CD4-positive, alpha-beta T cell treated with Interleukin-2 at 100 ng/mL for 4 hours (primary cell): ENCODE results near the gene EXOC4.
"Not testable (repeated sequence)": the region's sequence is repeated elsewhere in the genome, so short reads cannot be mapped to it uniquely, and the experiment has no call there.

Experiments used
- DNase-seq: peaks from one replicate; pipeline ENCODE4 v3.0.0-alpha.2; 2020; ENCODE audit warnings: low spot score

EXOC4 gene

DNA sequence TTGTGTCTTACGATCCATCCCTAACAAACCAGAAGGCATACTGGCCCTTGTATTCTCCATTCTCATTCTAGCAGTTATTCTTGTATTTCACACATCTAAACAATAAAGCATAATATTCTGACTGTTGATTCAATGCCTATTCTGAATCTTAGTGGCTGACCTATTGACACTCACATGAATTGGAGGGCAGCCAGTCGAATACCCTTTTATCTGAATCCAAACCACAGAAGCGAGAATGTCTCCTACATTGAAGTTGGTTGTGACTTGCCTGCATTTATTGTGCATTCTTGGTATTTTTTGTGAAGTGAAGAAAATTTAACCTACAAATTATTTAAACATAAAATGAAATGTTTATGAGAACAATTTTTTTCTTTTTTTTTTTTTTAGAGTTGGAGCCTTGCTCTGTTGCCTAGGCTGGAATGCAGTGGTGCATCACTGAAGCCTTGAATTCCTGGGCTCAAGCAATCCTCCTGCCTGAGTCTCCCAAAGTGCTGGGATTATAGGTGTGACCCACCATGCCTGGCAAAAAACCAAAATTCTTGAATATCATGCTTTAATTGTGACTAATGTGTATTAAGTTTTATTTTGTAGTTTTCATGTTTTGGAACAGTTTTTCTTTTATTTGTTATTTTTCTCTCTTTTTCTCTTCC lies 22.7 kb downstream of the EXOC4 start:
- DNase-seq, result no peak

DNA sequence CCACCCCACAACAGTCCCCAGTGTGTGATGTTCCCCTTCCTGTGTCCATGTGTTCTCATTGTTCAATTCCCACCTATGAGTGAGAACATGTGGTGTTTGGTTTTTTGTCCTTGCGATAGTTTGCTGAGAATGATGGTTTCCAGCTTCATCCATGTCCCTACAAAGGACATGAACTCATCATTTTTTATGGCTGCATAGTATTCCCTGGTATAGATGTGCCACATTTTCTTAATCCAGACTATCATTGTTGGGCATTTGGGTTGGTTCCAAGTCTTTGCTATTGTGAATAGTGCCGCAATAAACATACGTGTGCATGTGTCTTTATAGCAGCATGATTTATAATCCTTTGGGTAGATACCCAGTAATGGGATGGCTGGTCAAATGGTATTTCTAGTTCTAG lies 26.1 kb downstream of the EXOC4 start:
- DNase-seq, result not testable (repeated sequence)

GRCh38 chr7:133282094-133282493 lies 29.2 kb downstream of the EXOC4 start:
- DNase-seq, result no peak

- DNase-seq, result no peak
Measured at GRCh38 chr7:133284092-133284491, 31.2 kb downstream of the EXOC4 start.

- DNase-seq, result no peak
Measured at GRCh38 chr7:133288970-133289369, 36.1 kb downstream of the EXOC4 start.

DNA sequence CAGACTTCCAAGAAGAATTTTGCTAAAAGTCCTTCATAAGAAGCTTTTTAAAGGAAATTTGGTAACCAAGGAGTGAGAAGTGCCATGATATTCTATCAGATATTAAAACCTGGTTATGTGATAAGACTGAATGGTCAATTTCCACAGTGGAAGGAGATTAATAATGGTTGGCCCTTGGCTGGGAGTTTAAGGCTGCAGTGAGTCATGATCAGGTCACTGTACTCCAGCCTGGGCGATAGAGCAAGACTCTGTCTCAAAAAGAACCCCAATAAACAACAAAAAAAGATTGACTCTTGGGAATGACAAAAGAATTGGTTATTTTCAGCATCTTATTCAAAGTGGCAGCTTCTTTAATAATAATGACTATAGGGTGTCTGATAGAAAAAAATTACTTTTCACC lies 37.2 kb downstream of the EXOC4 start:
- DNase-seq, result no peak

- DNase-seq, result peak; percentile 6
Measured at GRCh38 chr7:133290676-133291333, 37.9 kb downstream of the EXOC4 start.

- DNase-seq, result no peak
Measured at GRCh38 chr7:133292631-133293030, 39.8 kb downstream of the EXOC4 start.

- no peak for DNase-seq
Measured at GRCh38 chr7:133293384-133294160, 40.7 kb downstream of the EXOC4 start.

GRCh38 chr7:133294234-133294633 lies 41.4 kb downstream of the EXOC4 start:
- no peak for DNase-seq

- DNase-seq, result no peak
Measured at GRCh38 chr7:133295484-133295883, 42.6 kb downstream of the EXOC4 start.

GRCh38 chr7:133297093-133297492 lies 44.2 kb downstream of the EXOC4 start:
- no peak for DNase-seq

GRCh38 chr7:133298080-133298479 lies 45.2 kb downstream of the EXOC4 start:
- no peak for DNase-seq

- no peak for DNase-seq
Measured at GRCh38 chr7:133299676-133300075, 46.8 kb downstream of the EXOC4 start.

DNA sequence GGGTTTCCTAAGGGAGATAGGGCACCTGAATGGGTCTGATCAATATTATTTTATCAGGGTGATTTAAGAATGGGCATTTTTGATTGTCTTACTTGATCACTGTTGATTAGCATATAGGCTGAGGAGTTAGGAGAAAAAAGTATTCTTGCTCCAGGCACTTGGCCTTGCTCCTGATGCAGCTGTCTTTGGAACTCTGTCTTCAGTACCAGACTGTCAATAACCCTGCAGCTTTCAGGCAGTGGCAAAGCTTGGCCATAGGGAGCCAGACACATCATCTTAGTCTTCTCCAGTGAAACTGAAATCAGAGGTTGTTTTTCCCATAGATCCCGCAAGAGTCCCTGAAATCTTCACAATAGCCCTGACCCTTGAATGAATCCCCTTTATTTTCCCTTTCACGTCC lies 47.2 kb downstream of the EXOC4 start:
- DNase-seq, result no peak

DNA sequence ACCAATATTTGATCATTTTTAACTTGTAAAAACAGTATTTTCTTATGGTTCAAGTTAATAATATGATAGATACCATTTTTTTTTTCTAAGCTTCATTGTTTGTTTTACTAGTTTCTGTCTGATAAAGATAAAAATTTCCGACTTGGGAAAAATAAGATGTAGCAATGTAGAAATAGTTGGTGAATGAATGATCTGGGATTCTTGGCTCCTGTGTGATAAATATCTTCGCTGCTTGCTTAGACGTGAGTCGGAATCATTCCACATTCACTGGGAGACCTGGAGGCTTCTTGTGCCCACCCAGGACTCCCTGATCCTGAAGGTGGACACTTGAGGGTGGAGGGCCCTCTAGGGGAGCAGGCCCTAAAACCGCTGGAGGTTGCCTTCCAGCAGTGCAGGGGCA lies 47.9 kb downstream of the EXOC4 start:
- DNase-seq, result no peak

- DNase-seq, result no peak
Measured at GRCh38 chr7:133301444-133301843, 48.6 kb downstream of the EXOC4 start.

DNA sequence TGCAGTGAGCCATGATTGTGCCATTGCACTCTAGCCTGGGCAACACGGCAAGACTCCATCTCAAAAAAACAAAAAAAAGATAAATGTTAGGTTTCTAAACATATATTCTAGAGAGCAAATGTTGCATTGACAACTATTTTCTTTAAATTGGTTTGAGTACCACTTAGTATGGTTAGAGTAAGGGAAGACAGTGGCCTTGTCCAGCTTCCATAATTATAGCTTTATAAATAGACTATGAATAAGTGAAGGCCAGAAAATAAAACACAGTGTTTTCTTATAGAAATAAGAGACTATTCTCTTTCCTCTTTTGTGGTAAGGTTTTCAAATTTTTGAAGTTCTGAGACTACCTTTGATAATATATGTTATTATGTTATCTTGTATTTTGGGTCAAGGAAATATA lies 50.5 kb downstream of the EXOC4 start:
- DNase-seq, result no peak

- DNase-seq, result no peak
Measured at GRCh38 chr7:133303931-133304330, 51.1 kb downstream of the EXOC4 start.

DNA sequence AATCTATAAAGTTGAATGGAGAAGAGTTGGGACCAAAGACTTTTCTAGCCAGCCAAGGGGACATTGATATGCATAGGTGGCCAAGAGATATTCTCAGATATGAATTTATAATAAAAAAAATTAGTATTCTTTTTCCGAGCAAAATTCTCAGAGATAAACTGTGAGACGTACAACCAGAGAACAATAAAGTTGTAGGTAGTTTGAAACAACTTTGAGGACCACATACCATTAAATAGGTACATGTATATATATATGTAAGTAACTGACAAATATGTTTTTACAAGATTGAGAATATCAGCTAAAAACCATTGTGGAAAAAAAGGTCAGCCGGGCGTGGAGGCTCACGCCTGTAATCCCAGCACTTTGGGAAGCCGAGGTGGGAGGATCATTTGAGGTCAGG lies 56.5 kb downstream of the EXOC4 start:
- no peak for DNase-seq

DNA sequence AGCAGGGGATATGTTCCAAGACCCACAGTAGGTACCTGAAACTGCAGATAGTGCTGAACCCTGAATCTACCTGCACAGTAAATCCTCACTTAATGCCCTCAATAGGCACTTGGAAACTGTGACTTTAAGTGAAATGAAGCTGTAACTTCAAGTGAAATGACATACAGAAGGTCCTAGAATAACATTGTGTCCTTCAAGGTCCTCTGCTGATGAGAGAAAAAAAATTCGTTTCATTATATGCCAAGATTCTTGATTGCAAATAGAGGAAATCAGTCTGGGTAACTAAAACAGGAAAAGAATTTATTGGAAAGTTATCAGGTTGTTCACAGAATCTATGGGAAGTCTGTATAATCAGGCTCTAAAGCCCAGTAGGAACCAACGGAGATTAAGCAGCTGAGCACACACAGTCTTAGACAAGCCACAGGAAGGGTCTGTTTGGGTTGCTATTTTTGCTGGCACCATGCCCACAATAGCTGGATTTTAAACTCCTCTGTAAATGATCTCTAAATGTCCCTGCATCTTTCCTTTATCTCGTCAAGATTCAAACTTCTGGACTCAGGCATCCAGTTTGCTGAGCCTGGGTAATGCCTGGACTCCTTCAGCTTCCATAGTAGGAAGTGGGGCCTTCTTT lies 57.5 kb downstream of the EXOC4 start:
- DNase-seq, result no peak

GRCh38 chr7:133313575-133313974 lies 60.7 kb downstream of the EXOC4 start:
- DNase-seq, result no peak

GRCh38 chr7:133314084-133314483 lies 61.2 kb downstream of the EXOC4 start:
- no peak for DNase-seq
